Glutamatergic neuron (in vitro differentiated cells): ENCODE results near the gene MRPL37. TPM values are rescaled to one million over a fixed set of nuclear protein-coding genes. Genes with fewer than 3 reads are reported as not detected.
"Not testable (repeated sequence)": the region's sequence is repeated elsewhere in the genome, so short reads cannot be mapped to it uniquely, and the experiment has no call there.

Experiments used
- DNase-seq: peaks from one replicate; pipeline ENCODE4 v3.0.0; 2022
- H3K27ac Mint-ChIP-seq: one replicate; pipeline ENCODE4 v1.8.0; 2020; ENCODE audit warnings: mild to moderate bottlenecking, mixed read lengths, inconsistent platforms; ENCODE audit not compliant: unreplicated experiment
- H3K27me3 Mint-ChIP-seq: one replicate; pipeline ENCODE4 v1.8.0; 2020; ENCODE audit warnings: mild to moderate bottlenecking, moderate library complexity, mixed read lengths, inconsistent platforms; ENCODE audit not compliant: unreplicated experiment
- H3K36me3 Mint-ChIP-seq: one replicate; pipeline ENCODE4 v1.8.0; 2020; ENCODE audit warnings: mild to moderate bottlenecking, mixed read lengths, inconsistent platforms; ENCODE audit not compliant: unreplicated experiment
- H3K4me1 Mint-ChIP-seq: one replicate; pipeline ENCODE4 v1.8.0; 2020; ENCODE audit warnings: mild to moderate bottlenecking, low read depth, mixed read lengths, inconsistent platforms; ENCODE audit not compliant: unreplicated experiment
- H3K4me3 Mint-ChIP-seq: one replicate; pipeline ENCODE4 v1.8.0; 2020; ENCODE audit warnings: mild to moderate bottlenecking, mixed read lengths, inconsistent platforms; ENCODE audit not compliant: unreplicated experiment
- H3K9me3 Mint-ChIP-seq: one replicate; pipeline ENCODE4 v1.8.0; 2020; ENCODE audit warnings: mild to moderate bottlenecking, moderate library complexity, mixed read lengths, inconsistent platforms; ENCODE audit not compliant: unreplicated experiment
- CTCF ChIP-seq: fragments of 200-600 bp; sonication (generic); IDR thresholded peaks from one replicate; pipeline ENCODE4 v1.5.0; 2021; ENCODE audit not compliant: partially characterized antibody, unreplicated experiment
- total RNA-seq: library from RNA; stranded (reverse); fragmentation: NEBNext Ultra II Directional; extraction: Animal tissue kit (Norgen Biotek cat#: 25700); gene quantifications from one replicate; pipeline ENCODE4 v1.2.1, GENCODE V29; 2021; ENCODE audit not compliant: unreplicated experiment

MRPL37 gene
- total RNA-seq, 1 donor from 2014 or later: 50.9 TPM

- Mint-ChIP-seq H3K27me3 (peaks cover 27% of the 10 kb centered on the region), H3K4me3 (no peak overlapping the region), H3K9me3 (peaks cover 42% of the 10 kb centered on the region), H3K27ac (peak overlapping the region; percentile 34), H3K36me3 (peaks cover 9% of the 10 kb centered on the region), H3K4me1 (peaks cover 26% of the 10 kb centered on the region)
- DNase-seq: no peak
- no peak for TF ChIP-seq CTCF
Measured at GRCh38 chr1:54230507-54231339, 30.8 kb downstream of the MRPL37 start.

GRCh38 chr1:54233196-54233595, 33.2 kb downstream of the MRPL37 start:
- Mint-ChIP-seq H3K36me3 (peaks cover 15% of the 10 kb centered on the region), H3K27me3 (peaks cover 23% of the 10 kb centered on the region), H3K9me3 (peaks cover 36% of the 10 kb centered on the region), H3K4me1 (peaks cover 17% of the 10 kb centered on the region)
- H3K27ac Mint-ChIP-seq, H3K4me3 Mint-ChIP-seq, DNase-seq: not testable (repeated sequence)

- Mint-ChIP-seq H3K27me3 (peaks cover 25% of the 10 kb centered on the region), H3K27ac (peak overlapping the region; percentile 91), H3K4me3 (no peak overlapping the region), H3K36me3 (peaks cover 15% of the 10 kb centered on the region), H3K9me3 (peaks cover 33% of the 10 kb centered on the region), H3K4me1 (peaks cover 16% of the 10 kb centered on the region)
- no peak for TF ChIP-seq CTCF
- no peak for DNase-seq
Measured at GRCh38 chr1:54234284-54234683, 34.3 kb downstream of the MRPL37 start.

GRCh38 chr1:54237586-54237985, 37.6 kb downstream of the MRPL37 start:
- TF ChIP-seq CTCF: no peak
- peak overlapping the region; percentile 56 for H3K27ac Mint-ChIP-seq
- H3K27me3 Mint-ChIP-seq: peaks cover 32% of the 10 kb centered on the region
- peaks cover 25% of the 10 kb centered on the region for H3K4me1 Mint-ChIP-seq
- peaks cover 34% of the 10 kb centered on the region for H3K9me3 Mint-ChIP-seq
- DNase-seq: no peak
- H3K36me3 Mint-ChIP-seq: peaks cover 10% of the 10 kb centered on the region
- H3K4me3 Mint-ChIP-seq: no peak overlapping the region

GRCh38 chr1:54238353-54239034, 38.5 kb downstream of the MRPL37 start:
- TF ChIP-seq CTCF: no peak
- Mint-ChIP-seq H3K27ac (peak overlapping the region; percentile 22), H3K36me3 (peaks cover 15% of the 10 kb centered on the region), H3K4me1 (peaks cover 27% of the 10 kb centered on the region), H3K4me3 (peak overlapping the region; percentile 28), H3K9me3 (peaks cover 41% of the 10 kb centered on the region), H3K27me3 (peaks cover 39% of the 10 kb centered on the region)
- DNase-seq: no peak
